Endometrium (tissue), 2 donors: ENCODE measurements around the gene WDPCP.
"Not testable (repeated sequence)": the region's sequence is repeated elsewhere in the genome, so short reads cannot be mapped to it uniquely, and the experiment has no call there.

ENCODE experiments used
- FAIRE-seq: peaks from 2 replicates; lab custom pipeline; 2012; peaks lifted over from hg19 to GRCh38; lab: Jason Lieb, UNC
- donor health status: control.
- donor health status: control.

WDPCP gene

DNA sequence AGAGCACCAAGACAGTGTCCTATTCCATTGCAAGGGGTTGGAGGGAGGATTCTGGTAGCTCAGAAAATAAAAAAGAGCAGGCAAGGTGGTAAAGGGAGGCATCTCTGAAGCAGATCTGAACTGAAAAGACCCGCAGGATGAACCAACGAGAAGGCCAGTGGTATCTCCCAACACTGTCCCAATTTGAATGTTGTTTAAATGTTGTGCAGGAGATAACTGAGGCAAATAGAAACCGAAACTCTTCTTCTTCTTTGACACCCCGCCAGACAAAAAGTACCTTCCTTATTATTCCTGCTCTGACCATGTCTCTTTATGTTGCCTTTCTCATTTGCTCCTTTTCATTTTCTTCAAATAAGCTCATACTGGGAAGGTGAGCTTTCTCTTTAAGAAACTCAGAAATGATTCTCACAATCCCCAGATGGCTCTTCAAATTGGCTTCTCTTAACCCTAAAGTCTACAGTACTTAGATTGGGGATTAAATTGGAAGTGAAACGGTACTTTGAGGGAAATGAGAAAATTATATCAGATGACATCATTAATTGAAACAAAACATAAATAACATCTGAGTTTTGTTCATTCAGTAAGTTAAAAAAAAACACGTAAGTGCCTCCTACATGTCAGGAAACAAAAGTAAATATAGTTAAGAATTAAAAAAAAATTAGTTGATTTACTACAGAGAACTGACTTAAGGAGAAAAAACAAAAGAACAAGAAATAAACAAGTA lies 143.6 kb downstream of the WDPCP start:
- no peak for FAIRE-seq

DNA sequence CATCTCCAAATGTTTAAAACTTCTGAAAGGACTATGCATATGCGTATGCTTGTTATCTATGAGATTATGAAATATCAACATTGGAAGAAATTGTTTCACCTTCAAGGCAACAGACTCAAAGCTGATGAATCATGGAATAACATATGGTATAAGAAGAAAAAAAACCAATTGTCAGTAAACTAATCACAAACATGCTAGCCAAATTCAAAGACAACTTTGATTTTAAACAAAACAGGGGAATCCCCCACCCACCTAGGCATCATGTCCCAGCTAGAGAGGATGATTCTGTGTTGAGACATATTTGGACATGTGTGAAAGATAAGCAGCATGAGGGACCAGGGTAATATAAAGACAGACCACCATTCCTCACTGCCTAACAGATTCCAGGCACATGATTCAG lies 147.7 kb downstream of the WDPCP start:
- no peak for FAIRE-seq

DNA sequence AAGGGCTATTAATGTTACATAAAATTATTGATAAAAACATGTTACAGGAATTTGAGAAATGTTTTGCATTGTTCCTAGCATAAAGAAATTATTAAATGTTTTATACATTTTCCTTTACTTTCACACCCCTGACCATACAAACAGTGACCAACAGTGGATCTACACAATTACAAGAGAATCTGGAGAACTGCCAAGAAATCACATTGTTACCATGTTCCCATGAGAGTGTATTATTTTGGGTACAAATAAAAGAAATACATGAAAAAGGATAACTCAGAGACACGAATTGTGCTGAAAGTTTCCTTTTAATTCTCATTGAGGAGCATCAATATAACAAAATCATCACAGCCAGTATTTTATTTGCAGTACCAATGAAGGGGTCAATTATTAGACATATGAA lies 150.1 kb downstream of the WDPCP start:
- FAIRE-seq: no peak

DNA sequence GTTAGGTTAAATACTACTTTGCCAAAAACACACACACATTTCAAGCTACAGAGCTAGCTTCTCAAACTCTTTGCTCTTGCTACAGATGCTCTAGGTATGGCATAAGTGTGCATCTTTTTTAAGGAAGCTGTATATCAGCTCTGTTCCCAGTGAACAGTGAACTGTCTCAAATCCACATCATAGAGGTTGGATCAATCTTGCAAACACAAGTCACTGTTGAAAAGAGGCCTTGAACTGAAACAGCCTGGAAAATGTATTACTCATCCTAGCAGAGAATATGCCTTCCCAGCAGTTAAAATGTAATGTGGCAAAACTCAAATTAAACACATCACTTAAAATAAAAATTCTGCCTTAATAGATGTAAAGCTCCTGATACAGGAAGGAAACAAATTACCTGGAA lies 151.8 kb downstream of the WDPCP start:
- FAIRE-seq: no peak

DNA sequence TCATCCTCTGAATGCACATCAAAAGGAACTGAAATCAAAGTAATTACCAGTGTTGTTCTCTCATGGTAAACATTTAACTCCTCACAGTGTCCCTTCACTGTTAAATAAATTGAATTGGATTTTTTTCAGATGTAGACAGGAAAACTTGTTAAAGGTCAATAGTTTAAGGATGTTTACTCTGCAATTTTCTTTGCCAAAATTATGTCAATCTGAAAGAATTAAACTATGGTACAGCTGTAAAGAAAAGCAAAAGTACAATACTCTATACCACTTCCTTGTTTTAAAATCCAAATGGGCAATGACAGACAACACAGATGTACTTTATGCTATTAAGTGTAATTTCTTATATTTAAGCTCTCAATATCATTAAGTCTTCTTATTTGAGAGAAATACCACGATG lies 153.2 kb downstream of the WDPCP start:
- no peak for FAIRE-seq

DNA sequence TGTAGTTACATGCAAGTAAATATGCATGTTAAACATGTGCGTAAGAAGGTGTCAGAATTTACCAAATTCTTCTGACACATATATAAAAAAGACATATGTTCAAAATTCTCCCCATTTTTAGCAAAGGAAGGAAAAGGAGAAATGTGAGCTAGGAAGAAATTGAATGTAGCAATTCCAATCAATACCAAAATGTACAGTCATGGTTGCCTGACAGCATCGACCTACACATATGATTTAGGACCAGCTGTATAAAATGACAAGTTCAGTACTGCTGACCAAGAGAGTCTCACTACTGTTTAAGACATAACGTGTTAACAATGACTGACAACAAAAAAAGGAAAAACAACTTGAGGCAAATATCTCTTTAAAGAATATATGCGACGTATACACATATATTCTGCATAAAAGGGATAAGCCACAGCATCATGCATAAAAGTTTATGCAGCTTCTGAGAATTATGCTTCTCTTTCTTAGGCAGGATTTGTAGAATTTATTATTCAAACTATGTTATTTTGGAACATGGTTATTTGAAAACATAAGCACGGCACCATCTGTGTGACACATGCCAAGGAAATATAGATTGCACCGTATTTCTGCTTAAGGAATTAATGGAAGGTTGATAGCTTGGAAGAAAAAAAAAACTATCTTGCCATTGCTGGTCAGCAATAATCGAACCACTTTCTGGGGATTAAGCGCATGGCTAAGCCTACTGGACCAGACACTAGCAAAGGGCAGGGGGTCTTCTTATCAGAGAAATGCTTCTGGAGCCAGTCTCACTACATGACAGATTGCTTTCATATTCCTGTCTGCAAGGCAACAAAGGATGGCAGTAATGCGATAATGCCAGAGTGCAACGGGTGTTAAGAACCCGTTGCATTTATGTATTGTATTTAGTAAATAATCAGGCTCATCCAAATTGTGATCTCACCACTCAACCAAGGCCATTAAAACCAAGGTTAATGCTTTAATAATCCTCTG lies 154.0 kb downstream of the WDPCP start:
- no peak for FAIRE-seq

DNA sequence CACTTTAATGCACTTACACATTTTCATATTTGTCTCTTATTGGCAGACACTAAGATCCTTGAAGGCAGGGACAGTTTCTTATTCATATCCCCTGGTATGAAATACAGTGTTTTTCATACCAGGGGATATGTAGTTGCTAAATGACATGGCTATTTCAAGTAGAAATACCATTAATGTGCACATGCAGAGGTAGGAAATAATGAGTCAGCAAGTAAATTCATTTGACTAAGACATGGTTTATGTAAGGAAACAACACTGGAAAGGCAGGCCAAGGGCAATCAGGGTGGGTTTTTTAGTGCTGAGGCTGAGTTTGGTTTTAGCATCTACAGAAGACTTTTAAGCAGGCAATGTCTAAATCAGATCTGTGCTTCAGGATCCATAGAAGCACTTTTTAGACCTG lies 155.9 kb downstream of the WDPCP start:
- FAIRE-seq: no peak

DNA sequence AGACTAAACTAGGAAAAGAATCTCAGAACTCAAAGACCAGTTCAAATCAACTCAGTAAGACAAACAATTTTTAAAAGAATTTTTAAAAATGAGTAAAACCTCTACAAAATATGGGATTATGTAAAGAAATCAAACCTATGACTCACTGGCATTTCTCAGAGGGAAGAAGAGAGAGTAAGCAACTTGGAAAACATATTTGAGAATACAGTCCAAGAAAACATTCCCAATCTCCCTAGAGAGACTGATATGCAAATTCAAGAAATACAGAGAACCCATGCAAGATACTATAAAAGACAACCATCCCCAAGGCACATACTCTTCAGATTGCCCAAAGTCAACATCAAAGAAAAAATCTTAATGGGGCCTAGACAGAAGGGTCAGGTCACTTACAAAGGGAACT lies 162.7 kb downstream of the WDPCP start:
- FAIRE-seq: no peak

DNA sequence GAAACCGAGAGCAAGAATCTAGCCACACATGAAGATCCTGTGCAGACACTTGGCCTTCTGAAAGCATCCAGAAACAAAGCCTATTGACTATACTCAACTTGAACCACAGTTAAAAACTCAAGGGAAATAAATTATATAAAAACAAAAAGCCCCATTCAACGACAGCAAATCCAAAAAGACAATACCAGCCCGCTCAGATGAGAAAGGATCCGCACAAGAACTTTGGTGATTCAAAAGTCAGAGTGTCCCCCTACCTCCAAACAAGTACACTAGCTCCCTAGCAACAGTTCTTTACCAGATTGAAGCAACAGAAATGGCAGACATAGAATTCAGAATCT lies 163.2 kb downstream of the WDPCP start:
- no peak for FAIRE-seq

DNA sequence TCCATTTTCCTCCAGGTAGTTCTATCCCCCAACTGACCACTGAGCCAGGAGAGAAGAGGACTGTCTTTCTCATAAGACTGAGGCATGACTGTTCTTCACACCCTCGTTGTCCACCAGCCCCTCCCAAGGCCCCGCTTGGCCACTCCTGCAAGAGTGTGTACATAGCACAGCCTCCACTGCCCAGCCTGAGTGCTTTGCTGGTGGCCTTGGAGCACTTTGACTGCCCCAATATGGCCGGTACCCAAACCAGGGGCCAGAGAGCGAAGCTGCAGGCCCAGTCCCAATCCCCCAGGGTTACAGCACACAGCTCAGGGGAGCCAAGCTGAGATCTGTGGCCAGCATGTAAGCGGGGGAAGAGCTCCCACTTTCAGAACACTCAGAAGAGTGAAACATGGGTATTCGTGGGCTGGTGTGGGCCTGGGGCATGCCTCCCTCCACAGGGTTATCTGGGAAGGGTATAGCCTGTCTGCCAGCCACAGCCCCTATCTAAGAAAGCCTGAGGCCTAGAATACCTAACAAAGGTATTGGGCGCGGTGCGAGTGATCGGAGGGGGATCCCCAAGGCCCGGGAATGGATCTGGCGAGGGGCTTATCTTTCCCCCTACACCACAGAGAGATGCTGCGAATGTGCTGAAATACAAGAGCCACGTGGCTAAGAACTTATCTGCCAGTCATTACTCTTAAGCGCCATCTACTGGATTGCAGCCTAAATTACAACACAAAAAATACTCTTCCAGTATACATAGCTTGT lies 163.8 kb downstream of the WDPCP start:
- FAIRE-seq: no peak

DNA sequence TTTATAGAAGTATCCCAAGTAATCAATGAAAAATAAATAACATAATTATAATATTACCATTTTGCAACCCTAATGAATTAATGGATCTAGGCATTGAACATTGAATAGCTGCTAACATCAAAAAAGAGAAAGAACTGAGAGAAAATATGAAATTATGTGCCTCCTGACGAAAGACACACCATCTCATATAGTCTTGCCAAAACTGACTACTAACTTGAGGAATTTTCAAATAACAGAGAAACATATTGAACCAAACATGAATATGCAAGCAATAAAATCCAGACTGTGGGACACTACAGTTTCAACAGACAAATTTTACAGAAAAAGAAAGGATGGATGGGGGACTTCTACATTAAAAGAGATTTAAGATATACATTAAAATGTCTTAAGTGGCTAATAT lies 165.7 kb downstream of the WDPCP start:
- FAIRE-seq: no peak

DNA sequence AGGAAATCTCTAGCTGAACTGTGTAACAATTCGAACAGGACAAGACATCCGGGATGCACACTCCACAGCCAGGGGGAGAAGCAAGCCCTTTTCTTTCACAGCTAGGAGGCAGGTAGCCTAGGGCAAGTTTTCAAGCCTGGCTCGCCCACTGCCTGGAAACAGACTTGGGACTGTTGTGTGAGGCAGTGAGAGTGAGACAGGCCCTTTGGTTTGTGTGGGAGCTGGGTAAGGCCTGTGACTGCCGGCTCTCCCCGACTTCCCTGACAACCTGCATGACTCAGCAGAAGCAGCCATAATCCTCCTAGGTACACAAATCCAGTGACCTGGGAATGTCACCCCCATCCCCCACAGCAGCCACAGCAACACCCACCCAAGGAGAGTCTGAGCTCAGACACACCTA lies 179.7 kb downstream of the WDPCP start:
- FAIRE-seq: no peak

DNA sequence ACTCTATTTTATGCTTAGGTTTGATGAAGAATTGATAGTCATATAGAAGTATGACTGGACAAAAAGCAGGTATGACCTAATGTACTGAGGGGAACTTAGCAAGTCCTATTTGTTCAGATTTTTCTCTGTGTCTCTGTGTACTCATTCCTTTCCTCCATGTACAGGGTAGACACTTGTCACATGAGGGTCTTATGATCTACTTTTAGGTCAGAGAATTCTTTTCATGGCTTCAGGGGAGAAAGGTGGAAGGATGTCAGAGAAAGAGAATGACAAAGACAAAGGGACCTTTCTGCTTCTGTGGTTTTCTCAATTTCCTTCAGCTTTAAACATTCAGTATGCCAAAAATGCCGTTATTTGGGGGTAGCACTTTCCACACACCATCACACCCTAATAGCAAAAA lies 181.6 kb downstream of the WDPCP start:
- FAIRE-seq: no peak

DNA sequence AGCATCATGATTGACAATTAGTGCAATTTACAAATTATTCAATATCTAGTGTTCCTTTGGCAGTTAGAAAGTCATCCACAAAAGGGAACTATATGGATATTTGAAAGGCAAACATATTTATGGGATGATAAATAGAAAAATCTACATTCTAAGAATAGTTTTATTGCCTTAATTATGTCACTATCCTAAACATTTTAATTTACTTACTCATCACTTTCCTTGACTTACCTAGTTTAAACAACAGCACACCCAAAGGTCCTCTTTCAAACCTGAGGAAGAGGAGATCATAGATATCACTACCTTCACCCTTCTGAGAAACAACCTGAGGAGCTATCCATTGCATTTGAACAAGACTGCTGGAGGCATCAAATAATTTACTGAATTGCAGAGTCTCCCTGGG lies 184.5 kb downstream of the WDPCP start:
- FAIRE-seq: no peak

DNA sequence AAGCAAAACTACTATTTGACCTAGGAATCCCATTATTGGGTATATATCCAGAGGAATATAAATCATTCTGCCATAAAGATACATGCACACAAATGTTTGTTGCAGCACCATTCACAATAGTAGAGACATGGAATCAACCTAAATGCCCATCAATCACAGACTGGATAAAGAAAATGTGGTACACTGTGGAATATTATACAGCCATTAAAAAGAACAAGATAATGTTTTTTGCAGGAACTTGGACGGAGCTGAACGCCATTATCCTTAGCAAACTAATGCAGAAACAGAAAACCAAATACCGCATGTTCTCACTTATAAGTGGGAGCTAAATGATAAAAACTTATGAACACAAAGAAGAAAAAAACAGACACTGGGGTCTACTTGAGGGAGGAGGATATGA lies 185.4 kb downstream of the WDPCP start:
- FAIRE-seq: not testable (repeated sequence)

DNA sequence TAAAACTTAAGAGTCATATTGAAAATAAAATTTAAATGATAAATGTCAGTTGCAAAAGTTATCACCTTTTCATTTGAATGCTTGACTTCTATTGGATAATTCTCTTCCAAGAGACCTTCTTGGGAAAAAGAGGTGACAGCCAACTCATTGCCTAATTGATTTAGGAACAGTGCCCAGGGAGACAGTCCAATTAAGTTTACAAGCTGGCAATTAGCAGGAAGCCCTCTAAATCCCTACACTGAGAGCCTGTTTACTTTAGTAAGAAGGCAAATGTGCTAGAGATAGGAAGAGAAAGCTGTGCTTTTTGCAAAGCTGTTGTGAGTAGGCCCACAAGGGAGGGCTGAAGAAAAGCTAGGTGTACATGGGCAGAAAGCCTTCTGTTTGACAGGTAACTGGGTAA lies 189.1 kb downstream of the WDPCP start:
- no peak for FAIRE-seq

DNA sequence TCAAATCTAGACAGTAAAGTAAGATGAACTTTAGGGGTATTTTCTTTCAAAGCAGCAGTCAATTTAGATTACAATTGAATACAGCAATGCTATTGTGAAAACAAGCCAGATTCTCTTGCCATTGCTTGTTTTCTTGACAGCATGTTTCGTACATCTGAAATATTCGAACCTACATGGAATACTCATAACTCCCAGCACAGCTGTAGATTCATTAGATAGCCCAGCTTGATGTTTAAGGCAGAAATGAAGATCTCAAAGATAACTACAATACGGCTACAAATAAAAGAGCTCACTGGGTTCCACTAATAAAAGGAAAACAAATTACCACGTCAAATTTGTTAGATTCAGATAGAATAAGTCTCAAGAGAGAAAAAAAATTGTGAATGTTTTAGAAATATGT lies 208.8 kb downstream of the WDPCP start:
- no peak for FAIRE-seq

DNA sequence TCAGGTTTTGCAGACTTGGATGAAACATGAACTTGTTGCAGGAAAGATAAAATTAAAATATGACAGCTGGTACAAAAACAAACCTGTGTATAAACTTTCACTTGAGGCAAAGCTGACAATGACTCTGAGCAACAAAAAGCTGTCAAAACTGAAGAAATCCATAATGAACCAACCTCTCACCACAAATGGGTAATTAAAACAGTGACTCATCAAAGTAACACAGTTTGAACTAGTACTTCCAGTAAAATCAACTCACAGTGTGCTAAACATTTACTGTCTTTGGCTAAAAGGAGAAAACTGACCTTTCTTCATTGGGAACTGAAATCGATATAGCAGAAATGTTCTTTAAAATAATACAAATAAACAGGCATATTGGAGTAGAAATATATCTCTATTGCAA lies 209.7 kb downstream of the WDPCP start:
- FAIRE-seq: no peak

DNA sequence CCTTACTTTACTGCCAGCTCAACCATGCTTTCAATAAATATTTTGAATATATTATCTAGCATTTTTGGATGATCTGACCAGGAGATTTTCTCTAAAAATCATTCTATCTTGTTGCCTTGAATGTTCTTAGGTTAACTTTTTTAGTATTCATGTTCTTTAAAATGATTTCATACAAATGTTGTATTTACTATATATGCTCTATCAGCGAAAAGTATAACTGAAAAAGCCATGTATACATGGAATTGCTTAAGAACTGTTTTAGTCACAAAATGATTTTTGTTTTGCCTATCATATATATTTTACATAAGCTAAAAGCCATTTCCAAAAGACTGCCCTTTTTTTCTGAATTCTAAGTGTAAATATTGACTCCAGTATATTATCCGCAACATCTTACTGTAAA lies 213.9 kb downstream of the WDPCP start:
- no peak for FAIRE-seq

DNA sequence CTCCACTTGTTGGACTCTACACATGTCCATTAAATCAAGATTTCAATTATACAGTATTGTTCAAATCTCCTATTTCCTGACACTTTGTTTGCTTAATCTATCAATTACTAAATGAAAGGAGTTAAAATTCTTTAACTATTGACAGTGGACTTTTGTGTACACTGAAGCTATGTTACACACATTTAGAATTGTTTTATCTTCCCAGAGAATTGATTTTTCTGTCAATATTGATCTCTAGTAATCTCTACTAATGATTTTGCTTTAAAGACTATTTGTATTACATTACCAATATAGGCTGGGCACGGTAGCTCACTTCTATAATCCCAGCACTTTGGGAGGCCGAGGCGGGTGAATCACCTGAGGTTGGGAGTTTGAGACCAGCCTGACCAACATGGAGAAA lies 215.7 kb downstream of the WDPCP start:
- no peak for FAIRE-seq

DNA sequence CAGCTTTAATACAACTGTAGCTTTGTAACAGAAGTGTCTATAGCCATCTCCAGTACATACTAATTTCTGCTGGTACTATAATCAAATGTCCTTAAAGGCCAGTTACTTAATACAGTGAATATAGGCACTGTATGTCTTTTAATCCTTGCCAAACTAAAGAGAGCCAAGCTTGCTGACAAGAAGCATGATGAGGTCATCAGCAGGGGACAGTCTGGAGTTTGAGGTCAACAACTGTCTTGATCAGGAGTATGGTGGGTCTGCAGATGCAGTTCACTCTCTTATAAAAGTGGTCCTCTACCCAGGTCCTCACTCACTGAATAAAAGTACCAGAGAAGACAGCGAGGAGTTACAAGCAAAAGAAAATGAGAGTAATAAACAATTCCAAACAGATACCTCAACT lies 219.1 kb downstream of the WDPCP start:
- FAIRE-seq: no peak

DNA sequence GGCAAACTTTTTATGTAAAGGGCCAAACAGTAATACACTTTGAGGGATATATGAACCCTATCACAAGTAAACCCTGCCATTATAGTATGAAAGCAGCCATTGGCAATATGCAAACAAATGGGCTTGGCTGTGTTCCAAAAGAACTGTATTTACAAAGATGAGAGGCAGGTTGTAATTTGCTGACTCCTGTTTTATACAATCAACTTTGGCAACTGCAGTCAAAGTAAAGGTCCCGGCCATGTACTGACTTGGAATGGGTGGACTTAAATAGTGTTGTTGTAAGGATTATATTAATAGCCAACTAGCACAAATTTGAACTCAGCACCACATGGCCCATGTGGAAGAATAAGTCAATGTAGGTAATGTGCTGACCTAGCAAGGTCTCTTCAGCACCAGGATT lies 223.4 kb downstream of the WDPCP start:
- FAIRE-seq: no peak

DNA sequence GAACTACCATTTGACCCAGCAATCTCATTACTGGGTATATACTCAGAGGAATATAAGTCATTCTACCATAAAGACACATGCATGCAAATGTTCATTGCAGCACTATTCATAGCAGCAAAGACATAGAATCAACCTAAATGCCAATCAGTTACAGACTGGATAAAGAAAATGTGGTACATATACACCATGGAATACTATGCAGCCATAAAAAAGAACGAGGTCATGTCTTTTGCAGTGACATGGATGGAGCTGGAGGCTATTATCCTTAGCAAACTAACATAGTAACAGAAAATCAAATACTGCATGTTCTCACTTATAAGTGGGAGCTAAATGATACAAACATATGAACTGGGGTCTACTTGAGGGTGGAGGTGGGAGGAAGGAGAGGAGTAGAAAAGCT lies 230.6 kb downstream of the WDPCP start:
- not testable (repeated sequence) for FAIRE-seq
